ENCODE data around the gene VWA3A.
"Not testable (repeated sequence)": the region's sequence is repeated elsewhere in the genome, so short reads cannot be mapped to it uniquely, and the experiment has no call there.

VWA3A gene

GRCh38 chr16:22132801-22133200 is 40.5 kb downstream of the VWA3A start:
- no peak for DNase-seq (ENCODE audit: low spot score)

GRCh38 chr16:22138482-22138881 is 46.1 kb downstream of the VWA3A start:
- no peak for DNase-seq (ENCODE audit: low spot score)

GRCh38 chr16:22139008-22139407 is 46.7 kb downstream of the VWA3A start:
- DNase-seq (ENCODE audit: low spot score) = no peak

- DNase-seq (ENCODE audit: low spot score) = no peak
Measured at GRCh38 chr16:22139732-22140131, 47.4 kb downstream of the VWA3A start.

- no peak for DNase-seq (ENCODE audit: low spot score)
Measured at GRCh38 chr16:22141767-22142166, 49.4 kb downstream of the VWA3A start.

- no peak for DNase-seq (ENCODE audit: low spot score)
Measured at GRCh38 chr16:22144520-22144919, 52.2 kb downstream of the VWA3A start.

- DNase-seq (ENCODE audit: low spot score) = no peak
Measured at GRCh38 chr16:22147853-22148252, 55.5 kb downstream of the VWA3A start.

GRCh38 chr16:22151246-22151998 is 59.1 kb downstream of the VWA3A start:
- DNase-seq (ENCODE audit: low spot score) = no peak

GRCh38 chr16:22152316-22152715 is 60.0 kb downstream of the VWA3A start:
- DNase-seq (ENCODE audit: low spot score) = no peak

- not testable (repeated sequence) for DNase-seq (ENCODE audit: low spot score)
Measured at GRCh38 chr16:22153078-22153477, 60.7 kb downstream of the VWA3A start.

GRCh38 chr16:22161401-22161800 is 69.1 kb downstream of the VWA3A start:
- DNase-seq (ENCODE audit: low spot score) = no peak

GRCh38 chr16:22161999-22162655 is 69.8 kb downstream of the VWA3A start, which contains the start of gene SDR42E2:
Gene SDR42E2, plus strand, starts transcription at chr16:22162506. Its CDS starts 3,077 bp downstream, at chr16:22165583.
- DNase-seq (ENCODE audit: low spot score) = peak; percentile 24

GRCh38 chr16:22162656-22163009 is 70.3 kb downstream of the VWA3A start:
- no peak for DNase-seq (ENCODE audit: low spot score)

GRCh38 chr16:22163806-22164205 is 71.5 kb downstream of the VWA3A start:
- no peak for DNase-seq (ENCODE audit: low spot score)

- no peak for DNase-seq (ENCODE audit: low spot score)
Measured at GRCh38 chr16:22164482-22164881, 72.1 kb downstream of the VWA3A start.

- no peak for DNase-seq (ENCODE audit: low spot score)
Measured at GRCh38 chr16:22165508-22166285, 73.4 kb downstream of the VWA3A start.

GRCh38 chr16:22171953-22172352 is 79.6 kb downstream of the VWA3A start:
- DNase-seq (ENCODE audit: low spot score) = no peak

GRCh38 chr16:22172642-22173041 is 80.3 kb downstream of the VWA3A start:
- not testable (repeated sequence) for DNase-seq (ENCODE audit: low spot score)

GRCh38 chr16:22174642-22175041 is 82.3 kb downstream of the VWA3A start:
- DNase-seq (ENCODE audit: low spot score) = no peak

- no peak for DNase-seq (ENCODE audit: low spot score)
Measured at GRCh38 chr16:22177968-22178930, 85.9 kb downstream of the VWA3A start.

- DNase-seq (ENCODE audit: low spot score) = no peak
Measured at GRCh38 chr16:22181426-22181825, 89.1 kb downstream of the VWA3A start.

GRCh38 chr16:22181843-22182242 is 89.5 kb downstream of the VWA3A start:
- DNase-seq (ENCODE audit: low spot score) = no peak
